ENCODE data around the gene ACOT2.

ACOT2 gene

GRCh38 chr14:73620268-73620667 is 51.3 kb downstream of the ACOT2 start:
- DNase-seq (ENCODE audit: low spot score): no peak
- ChIA-PET POLR2A (ENCODE audit: low non-redundant PET) (no interaction called here), CTCF (interaction anchor here (2.1 kb wide), 1 partner anchor 13 kb away, joined by 4 read pairs; no protein-coding TSS in a partner anchor)
- TF ChIP-seq CTCF (conservative IDR thresholded peaks at IDR 0.05; ENCODE audit: low read depth): no peak
- H3K27ac ChIP-seq: no peak overlapping the region

GRCh38 chr14:73623504-73624054 is 54.6 kb downstream of the ACOT2 start:
- CTCF ChIA-PET: no interaction called here
- POLR2A ChIA-PET (ENCODE audit: low non-redundant PET): no interaction called here
- H3K27ac ChIP-seq: no peak overlapping the region
- TF ChIP-seq CTCF (conservative IDR thresholded peaks at IDR 0.05; ENCODE audit: low read depth): no peak
- DNase-seq (ENCODE audit: low spot score): no peak
